ENCODE measurements around the gene CETN1.

Gene CETN1

DNA sequence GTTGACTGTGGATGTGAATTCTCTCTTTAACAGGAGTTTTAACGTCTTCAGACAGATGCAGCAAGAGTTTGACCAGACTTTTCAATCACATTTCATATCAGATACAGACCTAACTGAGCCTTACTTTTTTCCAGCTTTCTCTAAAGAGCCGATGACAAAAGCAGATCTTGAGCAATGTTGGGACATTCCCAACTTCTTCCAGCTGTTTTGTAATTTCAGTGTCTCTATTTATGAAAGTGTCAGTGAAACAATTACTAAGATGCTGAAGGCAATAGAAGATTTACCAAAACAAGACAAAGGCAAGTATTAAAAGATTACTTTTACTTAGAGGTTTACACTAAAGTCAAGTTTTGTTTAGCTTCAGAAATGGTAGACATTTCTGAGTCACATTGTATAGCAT is 47.1 kb downstream of the CETN1 start:
- Histone ChIP-seq H3K9me3 (ENCODE audit: control insufficient read depth, insufficient read depth, low read depth, low read length) (no peaks in the 10 kb centered on the region), H3K36me3 (ENCODE audit: control insufficient read depth in 2 of 2, insufficient read depth in 1 of 2, low read length in 2 of 2) (no peaks in the 10 kb centered on the region), H3K4me1 (ENCODE audit: control insufficient read depth, insufficient read depth, low read length) (no peaks in the 10 kb centered on the region), H3K4me3 (ENCODE audit: low read depth, low read length) (no peak overlapping the region), H3K27ac (ENCODE audit: extremely low read depth, low read depth, low read length) (no peak overlapping the region)
- CTCF ChIA-PET: interaction anchor here (0.8 to 11.8 kb wide), 6 partner anchors 12 to 213 kb away, joined by 4 to 184 read pairs (median 18); partner anchors contain the start of gene TYMS
- POLR2A ChIA-PET: interaction anchor here (5.1 kb wide), 1 partner anchor 31 kb away, joined by 17 read pairs; the partner anchor contains the start of gene TYMS
- no peak for TF ChIP-seq ZNF37A (tag by site-specific recombination; IDR thresholded peaks at IDR 0.05)
- no peak for TF ChIP-seq ZNF19 (tag by site-specific recombination; IDR thresholded peaks at IDR 0.05; ENCODE audit: low read depth)
- no peak for TF ChIP-seq ZEB2 (tag by site-specific recombination; IDR thresholded peaks at IDR 0.05)
- no peak for TF ChIP-seq ZNF394 (tag by site-specific recombination; IDR thresholded peaks at IDR 0.05; ENCODE audit: borderline replicate concordance)
- no peak for TF ChIP-seq ZSCAN16 (tag by site-specific recombination; IDR thresholded peaks at IDR 0.05)
- no peak for TF ChIP-seq ZNF558 (tag by site-specific recombination; IDR thresholded peaks at IDR 0.05)
- TF ChIP-seq CTCF (tag by site-specific recombination; IDR thresholded peaks at IDR 0.05): no peak
- no peak for TF ChIP-seq ZNF157 (tag by site-specific recombination; IDR thresholded peaks at IDR 0.05)
- no peak for TF ChIP-seq ZNF785 (tag by site-specific recombination; IDR thresholded peaks at IDR 0.05)
- no peak for TF ChIP-seq OVOL3 (tag by site-specific recombination; IDR thresholded peaks at IDR 0.05)
- TF ChIP-seq ZNF174 (tag by site-specific recombination; IDR thresholded peaks at IDR 0.05): no peak
- TF ChIP-seq ZBTB26 (tag by site-specific recombination; optimal IDR thresholded peaks at IDR 0.05): no peak
- no peak for TF ChIP-seq ZBTB7A (tag by site-specific recombination; IDR thresholded peaks at IDR 0.05; ENCODE audit: low read depth)
- TF ChIP-seq ZNF76 (tag by site-specific recombination; IDR thresholded peaks at IDR 0.05; ENCODE audit: borderline replicate concordance, low read depth): no peak
- TF ChIP-seq ZNF621 (tag by site-specific recombination; IDR thresholded peaks at IDR 0.05): no peak
- TF ChIP-seq, protein P1, sequence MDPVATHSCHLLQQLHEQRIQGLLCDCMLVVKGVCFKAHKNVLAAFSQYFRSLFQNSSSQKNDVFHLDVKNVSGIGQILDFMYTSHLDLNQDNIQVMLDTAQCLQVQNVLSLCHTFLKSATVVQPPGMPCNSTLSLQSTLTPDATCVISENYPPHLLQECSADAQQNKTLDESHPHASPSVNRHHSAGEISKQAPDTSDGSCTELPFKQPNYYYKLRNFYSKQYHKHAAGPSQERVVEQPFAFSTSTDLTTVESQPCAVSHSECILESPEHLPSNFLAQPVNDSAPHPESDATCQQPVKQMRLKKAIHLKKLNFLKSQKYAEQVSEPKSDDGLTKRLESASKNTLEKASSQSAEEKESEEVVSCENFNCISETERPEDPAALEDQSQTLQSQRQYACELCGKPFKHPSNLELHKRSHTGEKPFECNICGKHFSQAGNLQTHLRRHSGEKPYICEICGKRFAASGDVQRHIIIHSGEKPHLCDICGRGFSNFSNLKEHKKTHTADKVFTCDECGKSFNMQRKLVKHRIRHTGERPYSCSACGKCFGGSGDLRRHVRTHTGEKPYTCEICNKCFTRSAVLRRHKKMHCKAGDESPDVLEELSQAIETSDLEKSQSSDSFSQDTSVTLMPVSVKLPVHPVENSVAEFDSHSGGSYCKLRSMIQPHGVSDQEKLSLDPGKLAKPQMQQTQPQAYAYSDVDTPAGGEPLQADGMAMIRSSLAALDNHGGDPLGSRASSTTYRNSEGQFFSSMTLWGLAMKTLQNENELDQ (tag by site-specific recombination; IDR thresholded peaks at IDR 0.05; ENCODE audit: low read depth): no peak
- no peak for TF ChIP-seq ZFHX2 (tag by site-specific recombination; conservative IDR thresholded peaks at IDR 0.05)
- no peak for TF ChIP-seq ZNF610 (tag by site-specific recombination; IDR thresholded peaks at IDR 0.05; ENCODE audit: borderline replicate concordance)

- H3K4me3 ChIP-seq (ENCODE audit: low read depth, low read length): no peak overlapping the region
- H3K4me1 ChIP-seq (ENCODE audit: control insufficient read depth, insufficient read depth, low read length): no peaks in the 10 kb centered on the region
- CTCF ChIA-PET: interaction anchor here (0.7 to 11.8 kb wide), 6 partner anchors 8 to 438 kb away, joined by 3 to 184 read pairs (median 4); no protein-coding TSS in a partner anchor
- no peak overlapping the region for H3K27ac ChIP-seq (ENCODE audit: extremely low read depth, low read depth, low read length)
- no peaks in the 10 kb centered on the region for H3K36me3 ChIP-seq (ENCODE audit: control insufficient read depth in 2 of 2, insufficient read depth in 1 of 2, low read length in 2 of 2)
- POLR2A ChIA-PET: interaction anchor here (5.1 kb wide), 1 partner anchor 28 kb away, joined by 17 read pairs; the partner anchor contains the start of gene TYMS
- H3K9me3 ChIP-seq (ENCODE audit: control insufficient read depth, insufficient read depth, low read depth, low read length): no peaks in the 10 kb centered on the region
- TF ChIP-seq, protein P2, sequence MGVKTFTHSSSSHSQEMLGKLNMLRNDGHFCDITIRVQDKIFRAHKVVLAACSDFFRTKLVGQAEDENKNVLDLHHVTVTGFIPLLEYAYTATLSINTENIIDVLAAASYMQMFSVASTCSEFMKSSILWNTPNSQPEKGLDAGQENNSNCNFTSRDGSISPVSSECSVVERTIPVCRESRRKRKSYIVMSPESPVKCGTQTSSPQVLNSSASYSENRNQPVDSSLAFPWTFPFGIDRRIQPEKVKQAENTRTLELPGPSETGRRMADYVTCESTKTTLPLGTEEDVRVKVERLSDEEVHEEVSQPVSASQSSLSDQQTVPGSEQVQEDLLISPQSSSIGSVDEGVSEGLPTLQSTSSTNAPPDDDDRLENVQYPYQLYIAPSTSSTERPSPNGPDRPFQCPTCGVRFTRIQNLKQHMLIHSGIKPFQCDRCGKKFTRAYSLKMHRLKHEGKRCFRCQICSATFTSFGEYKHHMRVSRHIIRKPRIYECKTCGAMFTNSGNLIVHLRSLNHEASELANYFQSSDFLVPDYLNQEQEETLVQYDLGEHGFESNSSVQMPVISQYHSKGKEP (tag by site-specific recombination; IDR thresholded peaks at IDR 0.05): no peak
- TF ChIP-seq ZNF561 (tag by site-specific recombination; IDR thresholded peaks at IDR 0.05; ENCODE audit: borderline replicate concordance): no peak
- TF ChIP-seq ZNF24 (tag by site-specific recombination; IDR thresholded peaks at IDR 0.05): no peak
- no peak for TF ChIP-seq ZSCAN18 (tag by site-specific recombination; IDR thresholded peaks at IDR 0.05)
- no peak for TF ChIP-seq ZNF16 (tag by site-specific recombination; IDR thresholded peaks at IDR 0.05; ENCODE audit: low read depth)
Measured at GRCh38 chr18:629269-630150, 49.3 kb downstream of the CETN1 start.
